Mucosa of gallbladder (tissue), 1 donor: Measurements from ENCODE around the gene MTCL1. TPM values are rescaled to one million over a fixed set of nuclear protein-coding genes. Genes with fewer than 3 reads are reported as not detected.

Experiments used
- DNase-seq: peaks from one replicate; pipeline ENCODE4 v3.0.0-alpha.2; 2020; ENCODE audit warnings: low spot score
- total RNA-seq: library from RNA; stranded (reverse); gene quantifications from one replicate; pipeline ENCODE4 v1.2.1, GENCODE V29; 2021
- donor health status: DM: no; HTN: no; CAD: no.

The MTCL1 gene
- 182 TPM for total RNA-seq

DNA sequence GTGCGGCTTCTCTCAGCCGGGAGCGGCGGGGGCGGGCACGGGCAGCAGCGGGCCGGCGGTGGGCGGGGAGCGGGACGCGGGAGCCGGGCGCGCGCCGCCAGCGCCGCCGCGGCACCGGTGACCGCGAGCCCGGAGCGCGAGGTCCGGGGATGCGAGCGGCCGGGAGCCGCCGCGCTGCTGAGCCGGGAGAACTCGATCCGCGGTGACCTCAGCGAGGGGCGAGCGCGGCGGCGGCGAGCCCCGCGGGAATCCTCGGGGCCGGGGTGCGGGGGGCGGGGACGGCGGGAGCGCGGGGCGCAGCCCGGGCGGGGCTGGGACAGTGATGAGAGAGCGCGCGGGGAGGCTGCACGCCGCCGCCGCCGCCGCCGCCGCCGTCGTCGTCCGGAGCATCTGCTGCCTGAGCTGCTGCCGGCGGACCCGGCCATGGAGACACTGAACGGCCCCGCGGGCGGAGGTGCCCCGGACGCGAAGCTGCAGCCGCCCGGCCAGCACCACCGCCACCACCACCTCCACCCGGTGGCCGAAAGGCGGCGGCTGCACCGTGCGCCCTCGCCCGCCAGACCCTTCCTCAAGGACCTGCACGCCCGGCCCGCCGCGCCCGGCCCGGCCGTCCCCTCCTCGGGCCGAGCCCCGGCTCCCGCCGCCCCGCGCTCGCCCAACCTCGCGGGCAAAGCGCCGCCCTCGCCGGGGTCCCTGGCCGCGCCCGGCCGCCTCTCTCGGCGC is at the start of gene MTCL1:
MTCL1 (plus strand) TSS at position 319 of the 723 bp plus-strand sequence; CDS start at position 424, 105 bp downstream.
- no peak for DNase-seq

DNA sequence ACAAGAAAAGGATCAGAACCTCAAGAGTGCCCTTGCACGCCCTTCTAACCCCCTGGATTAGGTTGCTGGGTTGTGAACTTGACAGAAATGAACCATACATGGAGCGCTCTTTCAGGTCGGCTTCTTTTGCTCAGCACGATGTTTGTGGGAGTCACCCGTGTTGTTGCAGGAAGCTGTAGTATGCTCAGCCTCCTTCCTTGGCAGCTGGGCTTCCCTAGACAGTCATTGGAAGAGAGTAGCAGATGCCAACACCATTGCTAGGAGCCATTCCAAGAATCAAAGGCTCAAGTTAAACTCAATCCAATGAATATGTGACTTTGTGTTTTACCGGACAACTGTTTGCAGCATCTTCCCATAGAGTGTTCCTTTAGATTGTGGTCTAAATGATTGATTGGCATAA is 49.1 kb upstream of the MTCL1 start:
- no peak for DNase-seq

DNA sequence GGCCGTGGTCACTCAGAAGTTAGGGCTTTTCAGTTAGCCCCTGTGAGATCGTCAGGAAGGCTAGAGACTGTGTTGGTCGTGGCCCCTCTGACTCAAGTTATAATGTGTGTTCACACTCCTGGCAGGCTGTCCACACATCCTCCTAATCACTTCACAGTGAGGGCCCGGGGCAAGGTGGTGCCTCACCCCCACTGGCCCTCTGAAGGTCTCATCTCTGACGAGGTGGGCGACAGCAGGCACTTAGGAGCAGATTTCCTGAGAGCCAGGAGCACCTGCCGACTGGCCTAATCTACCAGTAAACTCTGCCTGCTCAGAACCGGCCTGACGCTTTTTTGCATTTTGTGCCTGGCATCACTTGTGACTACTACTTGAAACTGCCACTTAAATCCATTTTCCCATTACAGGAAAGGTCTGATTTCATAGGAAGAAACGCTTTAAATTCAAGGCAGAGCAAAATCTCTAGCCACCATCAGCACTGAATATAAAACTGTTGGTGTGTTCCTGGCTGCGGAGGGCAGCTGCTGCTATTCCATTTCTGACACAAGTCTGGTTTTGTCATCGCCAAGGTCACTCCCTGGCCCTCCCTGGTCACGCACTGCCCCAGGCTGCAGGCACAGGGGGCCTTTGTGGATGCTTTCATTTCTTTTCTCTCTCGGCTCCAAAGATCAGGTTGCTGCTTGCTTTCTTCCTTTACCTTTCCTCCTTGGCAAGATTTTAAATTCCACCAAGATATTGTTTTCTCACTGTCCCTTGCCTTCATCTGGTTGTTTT is 48.1 kb upstream of the MTCL1 start:
- no peak for DNase-seq

DNA sequence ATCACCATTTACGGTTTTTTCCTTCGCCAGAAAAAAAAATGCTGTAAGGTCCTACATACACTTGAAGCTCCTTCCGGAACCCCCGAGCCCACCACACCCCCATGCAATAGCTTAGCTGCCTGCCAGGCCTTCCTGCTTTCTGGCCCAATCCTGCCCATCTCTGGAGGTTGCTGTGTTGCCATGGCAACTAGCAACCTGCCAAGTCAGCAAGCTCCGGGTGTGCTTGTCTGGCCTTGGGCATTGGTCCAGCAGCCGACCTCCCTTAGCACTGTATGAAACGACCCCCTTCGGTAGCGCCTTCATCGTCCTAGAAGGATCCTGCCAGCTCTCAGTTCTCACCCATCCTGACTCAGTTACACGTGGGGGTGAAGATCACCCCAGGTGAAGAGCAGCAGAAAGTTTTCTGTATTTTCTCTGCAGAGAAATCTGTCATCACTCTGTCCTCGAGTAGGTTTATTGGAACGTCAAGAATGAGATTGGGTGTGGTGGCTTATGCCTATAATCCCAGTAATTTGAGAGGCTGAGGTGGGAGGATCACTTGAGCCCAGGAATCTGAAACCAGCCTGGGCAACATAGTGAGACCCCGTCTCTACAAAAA is 47.4 kb upstream of the MTCL1 start:
- DNase-seq: no peak

DNA sequence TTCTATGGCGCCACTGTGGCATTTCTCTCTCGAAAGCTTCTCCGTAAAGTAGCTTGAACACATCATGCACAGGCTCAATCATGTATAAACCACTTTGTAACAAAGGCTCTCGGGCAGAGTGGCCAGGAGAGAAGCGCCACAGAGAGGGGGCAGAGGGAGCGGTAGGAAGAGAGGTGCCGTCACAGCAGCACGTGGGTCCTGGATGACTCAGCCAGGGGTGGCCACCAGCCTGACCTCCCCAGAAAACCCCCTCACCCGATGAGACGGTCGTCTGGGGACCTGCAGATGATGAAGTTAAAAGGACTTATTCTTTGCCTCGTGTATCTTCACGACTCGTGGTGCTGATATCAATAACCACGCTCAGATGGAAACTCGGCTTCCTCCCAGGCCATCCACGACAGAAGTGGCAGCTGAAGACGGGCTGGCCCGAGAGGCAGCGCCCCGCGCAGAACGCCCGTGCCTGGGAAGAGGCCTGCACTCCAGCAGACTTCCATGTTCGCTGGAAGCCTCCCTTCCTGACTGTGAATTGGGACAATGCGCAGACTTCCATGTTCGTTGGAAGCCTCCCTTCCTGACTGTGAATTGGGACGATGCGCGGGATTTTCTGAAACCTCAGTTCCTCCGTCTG is 46.4 kb upstream of the MTCL1 start:
- DNase-seq: no peak

DNA sequence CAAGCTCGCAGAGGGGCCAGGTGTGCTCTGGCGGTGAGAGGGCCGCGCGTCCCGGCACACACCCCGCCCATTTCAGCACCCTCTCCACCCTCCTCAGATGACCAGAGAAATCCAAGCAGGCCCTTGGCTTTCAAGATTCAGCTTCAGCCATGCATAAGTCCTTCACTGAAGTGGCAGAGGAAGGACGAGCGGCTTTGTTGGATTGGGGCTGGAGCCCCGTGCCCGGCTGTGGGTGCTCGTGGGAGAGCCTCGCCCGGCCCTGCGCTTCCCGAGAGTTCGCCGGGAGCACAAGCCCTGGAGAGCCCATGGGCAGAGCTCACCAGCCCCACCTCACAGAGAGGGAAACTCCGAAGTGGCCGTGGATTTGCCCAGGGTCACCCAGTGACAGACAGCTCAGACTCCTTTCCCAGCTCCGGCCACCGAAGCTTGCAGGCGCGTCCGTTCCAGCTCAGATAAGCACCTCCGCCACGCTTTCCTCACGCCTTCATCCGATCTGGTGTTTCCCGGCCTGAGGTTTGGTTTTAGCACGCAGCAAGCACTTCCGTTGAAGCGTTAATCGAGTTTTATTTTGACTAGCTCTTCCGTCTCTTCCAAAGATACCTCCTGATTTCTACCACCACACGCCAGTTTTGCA is 45.6 kb upstream of the MTCL1 start:
- no peak for DNase-seq

DNA sequence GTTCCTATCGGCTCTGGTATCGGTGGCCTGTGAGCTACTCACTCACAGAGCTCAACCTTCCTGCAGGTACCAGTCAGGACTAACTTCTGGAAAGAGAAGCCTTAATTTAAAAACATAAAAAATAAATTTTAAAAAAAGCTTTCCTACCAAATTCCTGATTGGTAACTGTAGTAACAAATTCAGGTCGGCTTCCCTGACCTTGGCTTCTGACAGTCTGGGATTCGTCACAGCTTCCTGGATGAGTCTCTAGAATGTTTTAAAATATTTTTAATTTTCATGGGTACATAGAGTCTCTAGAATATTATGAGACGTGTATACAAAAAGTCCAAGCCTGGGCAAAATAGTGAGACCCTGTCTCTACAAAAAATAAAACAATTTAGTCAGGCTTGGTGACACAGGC is 45.0 kb upstream of the MTCL1 start:
- DNase-seq: no peak

DNA sequence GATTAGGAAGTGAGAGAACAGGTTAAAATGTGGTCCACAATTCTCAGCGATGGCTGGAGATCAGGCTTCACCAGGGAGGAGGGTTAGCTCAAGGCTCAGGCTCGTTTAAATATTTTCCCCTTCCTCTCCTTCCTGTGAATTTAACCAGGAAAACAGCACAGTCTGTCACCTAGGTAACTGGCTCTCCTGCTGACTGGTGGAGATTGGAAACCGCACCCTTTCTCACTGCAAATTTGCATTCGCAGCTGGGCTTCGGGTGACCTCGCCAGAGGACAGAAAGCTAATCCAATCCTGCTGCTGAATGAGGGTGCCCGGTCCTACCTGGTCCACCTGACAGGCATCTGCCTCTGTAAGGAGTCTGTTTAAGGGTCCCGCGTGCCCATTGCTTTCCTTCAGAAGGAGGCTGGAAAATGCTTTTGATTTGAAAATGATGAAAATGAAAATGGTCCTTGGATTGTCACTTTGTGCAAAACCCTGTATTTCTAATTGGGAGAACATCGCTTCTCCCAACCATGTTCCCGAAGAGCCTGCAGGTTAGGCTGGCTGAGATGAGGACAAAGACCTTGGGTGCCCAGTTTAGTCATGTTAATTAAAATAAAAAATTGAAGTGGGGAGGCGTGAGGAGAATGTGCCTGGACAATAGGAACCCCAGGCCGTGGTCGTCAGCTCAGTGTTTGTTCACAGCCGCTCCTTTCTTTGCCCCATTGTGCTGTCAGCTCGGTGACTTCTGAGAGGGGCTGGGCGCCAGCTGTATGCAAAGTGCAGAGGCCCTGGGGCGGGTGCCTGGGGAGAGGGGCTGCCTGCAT is 43.4 kb upstream of the MTCL1 start:
- no peak for DNase-seq

DNA sequence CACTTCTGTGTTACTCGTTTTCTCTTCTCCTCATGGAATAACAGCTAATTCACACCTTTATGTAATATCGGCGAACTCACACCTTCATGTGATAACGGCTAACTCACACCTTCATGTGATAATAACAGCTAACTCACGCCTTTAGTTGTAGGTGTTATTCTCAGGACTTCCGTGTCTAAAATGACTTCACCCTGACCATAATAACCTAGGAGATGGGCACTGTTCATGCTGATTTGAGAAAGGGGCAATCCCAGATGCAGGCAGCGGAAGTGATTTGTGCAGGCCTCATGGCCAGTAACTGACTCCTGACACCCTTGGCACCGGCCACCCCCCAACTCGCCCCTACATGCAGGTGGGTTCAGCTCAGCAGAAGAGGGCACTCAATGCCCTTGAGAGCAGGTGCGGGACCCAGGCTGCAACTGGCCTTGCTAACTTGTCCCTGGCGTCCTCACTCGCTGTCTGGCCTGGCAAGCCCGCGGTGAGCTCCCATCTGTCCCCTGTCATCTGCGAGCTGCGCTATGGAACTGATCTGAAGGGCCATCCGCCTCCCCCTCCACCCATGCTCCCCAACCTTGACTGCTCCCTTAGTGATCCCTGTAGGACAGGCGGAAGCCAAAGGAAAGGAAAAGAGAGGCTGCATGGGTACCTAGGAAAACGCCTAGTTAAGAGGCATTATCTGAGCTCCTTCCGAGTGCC is 42.6 kb upstream of the MTCL1 start:
- no peak for DNase-seq

DNA sequence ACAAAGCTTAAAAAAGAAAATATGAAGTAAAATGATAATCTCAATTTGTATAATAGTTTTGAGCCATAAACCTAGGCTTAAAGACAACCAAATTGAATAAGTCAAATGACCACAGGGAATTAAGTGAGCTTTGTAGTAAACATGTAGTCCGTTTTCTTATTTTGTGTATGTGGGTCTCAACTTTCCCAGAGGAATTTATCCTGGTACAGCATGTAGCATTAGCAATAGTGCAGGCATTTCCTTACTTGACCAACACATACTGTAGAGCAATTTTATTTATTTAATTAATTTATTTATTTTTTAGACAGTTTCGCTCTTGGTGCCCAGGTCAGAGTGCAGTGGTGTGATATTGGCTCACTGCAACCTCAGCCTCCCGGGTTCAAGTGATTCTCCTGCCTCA is 37.5 kb upstream of the MTCL1 start:
- DNase-seq: no peak

DNA sequence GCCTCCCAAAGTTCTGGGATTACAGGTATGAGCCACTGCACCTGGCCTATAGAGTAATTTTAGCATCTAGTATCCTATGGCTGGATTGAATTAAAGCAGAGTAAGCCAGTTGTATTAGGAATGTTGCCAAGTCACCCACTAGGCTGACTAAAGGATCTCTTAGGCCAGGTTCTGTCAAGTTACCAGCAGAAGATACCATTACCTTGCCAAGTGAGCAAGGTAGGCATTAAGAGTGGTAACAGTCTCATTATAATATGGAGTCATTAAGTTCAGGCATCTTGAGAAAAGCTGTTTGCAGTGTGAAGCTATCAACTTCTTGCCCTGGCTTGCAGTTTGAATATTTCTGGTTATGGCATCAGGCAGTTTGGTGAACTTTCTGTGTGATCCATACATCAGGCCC is 37.0 kb upstream of the MTCL1 start:
- DNase-seq: no peak

DNA sequence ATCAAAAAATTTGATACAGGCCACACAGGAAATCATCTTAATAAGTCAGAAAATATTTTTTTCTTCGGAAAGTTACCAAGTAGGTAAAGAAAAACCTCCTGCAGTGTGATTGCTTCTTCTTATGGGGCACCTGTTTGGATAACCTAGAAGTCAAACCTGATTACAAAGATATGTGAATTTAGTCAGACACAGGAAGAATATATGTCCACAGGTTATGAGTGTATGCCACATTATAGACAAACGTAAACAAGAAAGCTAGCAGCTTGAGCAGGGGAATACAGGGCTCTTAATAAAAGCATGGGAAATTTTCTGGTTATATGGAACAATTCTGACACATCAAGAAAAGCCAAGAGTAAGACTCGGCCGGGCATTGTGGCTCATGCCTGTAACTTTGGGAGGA is 35.8 kb upstream of the MTCL1 start:
- no peak for DNase-seq

DNA sequence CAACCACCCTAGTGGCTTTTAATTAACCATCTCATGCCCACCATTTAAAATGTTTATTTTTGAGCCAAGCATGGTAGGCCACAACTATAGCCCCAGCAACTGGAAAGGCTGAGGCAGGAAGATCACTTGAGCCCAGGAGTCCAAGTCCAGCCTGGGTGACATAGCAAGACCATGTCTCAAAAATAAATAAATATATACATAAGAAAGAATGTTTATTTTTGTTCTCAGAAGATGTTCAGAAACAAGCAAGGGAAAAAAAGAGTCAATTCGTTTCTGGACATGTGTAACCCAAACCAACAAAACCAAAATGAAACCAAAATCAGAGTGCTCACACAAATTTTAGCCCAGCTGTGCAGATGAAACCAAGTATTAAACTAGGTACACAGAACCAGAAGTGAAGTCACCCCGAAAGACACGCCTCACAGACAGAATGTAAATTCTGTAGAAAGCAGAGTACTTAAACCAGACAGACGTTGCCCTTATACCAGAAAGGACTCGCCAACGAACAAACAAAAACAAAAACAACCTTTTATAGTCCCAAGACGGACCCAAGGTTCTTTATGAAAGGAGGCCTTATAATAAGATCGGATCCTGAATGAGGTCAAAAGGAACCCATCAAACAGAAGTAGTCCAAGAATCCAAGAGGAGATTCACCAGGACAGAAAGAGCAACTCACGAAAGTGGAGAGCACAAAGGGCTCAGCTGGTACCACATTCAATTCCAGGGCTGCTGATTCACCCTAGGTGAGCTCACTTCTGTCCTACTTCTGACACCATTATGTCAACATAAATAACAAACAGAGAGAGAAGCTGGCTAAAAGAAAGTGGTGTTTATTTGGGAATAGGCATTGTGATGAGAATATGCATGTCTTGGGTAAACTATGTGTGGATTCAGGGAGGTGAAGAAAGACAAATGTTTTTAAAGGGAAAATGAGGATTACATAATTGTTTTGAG is 31.8 kb upstream of the MTCL1 start:
- no peak for DNase-seq

DNA sequence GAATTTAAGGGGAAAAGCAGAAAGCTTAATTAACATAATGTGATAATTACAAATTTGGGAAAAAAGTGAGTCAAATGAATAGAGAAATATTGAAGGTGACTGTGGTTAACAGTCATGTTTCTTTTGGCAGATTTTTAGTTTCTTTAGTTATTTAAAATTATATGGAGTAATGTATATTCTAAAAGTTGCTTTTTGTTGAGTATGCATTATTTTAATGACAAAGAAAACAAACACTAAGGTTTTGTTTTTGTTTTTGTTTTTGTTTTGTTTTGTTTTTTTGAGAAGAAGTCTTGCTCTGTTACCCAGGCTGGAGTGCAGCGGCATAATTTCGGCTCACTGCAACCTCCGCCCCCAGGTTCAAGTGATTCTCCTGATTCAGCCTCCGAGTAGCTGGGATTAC is 30.3 kb upstream of the MTCL1 start:
- no peak for DNase-seq

DNA sequence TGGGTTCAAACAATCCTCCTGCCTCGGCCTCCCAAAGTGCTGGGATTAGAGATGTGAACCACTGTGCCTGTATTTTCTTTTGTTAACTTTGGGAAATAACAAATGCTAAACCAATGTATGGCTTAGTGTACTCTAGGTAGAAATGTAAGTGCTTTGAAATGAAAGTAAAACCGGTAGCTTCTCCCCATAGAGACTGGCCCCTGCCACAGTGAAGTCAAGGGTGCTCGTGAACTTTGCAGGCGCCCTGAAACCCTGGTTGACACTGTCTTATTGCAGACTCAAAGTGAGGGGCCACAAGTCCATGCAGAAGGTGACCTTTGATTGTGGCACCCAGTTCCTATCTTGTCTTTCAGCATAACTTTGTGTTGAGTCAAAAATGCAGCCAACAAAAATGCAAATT is 24.2 kb upstream of the MTCL1 start:
- DNase-seq: no peak

DNA sequence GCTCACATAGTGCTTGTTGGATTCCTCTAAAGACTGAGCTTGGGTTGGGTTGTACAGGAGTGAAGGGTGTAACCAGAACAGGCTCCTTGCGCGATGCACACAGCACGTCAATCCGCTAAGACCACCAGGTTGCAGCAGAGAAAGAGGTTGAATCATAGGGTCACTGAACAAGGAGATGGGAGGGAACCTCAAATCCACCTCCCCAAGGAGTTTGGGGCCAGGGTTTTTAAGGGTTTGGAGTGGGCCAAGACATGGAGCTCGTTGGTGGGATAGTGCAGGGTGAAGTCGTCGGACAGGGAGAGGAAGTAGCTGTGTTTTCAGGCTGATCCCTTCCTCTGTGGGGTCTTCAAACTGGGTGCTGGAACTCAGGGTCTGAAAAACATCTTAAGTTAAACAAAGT is 20.8 kb upstream of the MTCL1 start:
- no peak for DNase-seq

DNA sequence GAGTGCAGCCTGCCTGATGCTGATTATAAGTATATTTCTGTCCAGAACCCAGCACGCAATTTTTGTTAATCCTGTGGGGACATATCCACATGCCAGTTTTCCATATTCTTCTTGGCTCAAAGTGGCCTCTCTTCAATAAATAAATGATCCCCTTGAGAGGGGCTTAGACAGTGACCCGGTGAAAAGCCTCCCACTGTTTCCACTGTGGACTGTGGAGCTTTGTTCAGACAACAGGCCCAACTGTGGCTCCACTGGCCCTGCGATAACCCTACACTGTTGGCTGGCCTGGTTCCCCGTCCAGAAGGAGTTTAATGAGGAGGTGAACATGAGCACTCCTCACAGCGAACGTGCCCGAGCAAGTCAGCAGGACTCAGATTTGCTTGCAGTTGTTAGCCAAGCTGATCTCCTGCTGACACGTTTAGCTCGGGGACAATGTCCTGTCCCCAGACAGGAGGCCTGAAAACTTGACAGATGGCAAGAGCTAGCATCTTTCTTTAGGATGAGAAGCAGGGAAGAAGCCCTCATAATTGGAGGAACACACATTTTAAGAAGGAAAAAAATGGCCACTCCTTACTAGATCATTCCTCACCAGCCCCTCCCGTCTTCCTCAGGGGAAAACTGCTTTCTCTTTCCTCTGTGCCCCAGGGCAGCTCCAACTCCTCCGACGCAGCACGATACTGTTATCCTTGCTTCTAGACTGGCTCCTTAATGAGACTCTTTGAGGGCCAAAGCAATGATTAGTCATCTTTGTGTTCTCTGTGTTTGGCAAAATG is 20.0 kb upstream of the MTCL1 start:
- no peak for DNase-seq

DNA sequence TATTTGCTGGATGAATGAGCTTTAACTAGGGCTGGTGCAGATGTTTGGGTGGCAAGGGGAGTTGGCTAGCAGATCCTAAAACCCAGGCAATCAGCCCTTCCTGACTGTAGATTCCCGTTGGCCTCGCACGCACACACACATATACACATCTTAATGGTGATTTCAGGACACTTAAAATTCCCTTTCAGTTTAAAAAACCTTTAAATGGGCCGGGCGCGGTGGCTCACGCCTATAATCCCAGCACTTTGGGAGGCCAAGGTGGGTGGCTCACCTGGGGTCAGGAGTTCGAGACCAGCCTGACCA is 19.5 kb upstream of the MTCL1 start:
- DNase-seq: no peak

DNA sequence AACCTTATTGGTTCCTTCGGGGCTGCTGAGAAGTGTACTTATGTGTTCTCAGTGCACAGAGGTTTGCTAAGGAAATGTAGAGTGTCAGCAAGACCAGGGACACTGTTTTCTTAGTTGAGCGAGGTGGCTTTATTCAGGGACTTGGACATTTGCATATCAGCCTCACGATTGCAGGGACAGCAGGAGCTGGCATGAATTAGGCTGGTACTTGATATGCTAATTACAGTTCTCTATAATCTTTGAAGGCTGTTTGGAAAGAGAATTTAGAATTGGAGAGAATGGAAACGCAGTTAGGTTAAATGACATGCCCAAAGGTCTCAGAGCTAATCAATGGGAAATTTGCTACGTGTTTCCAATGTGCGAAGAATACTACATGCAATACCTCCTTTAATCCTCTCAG is 18.7 kb upstream of the MTCL1 start:
- DNase-seq: no peak
